ENCODE data around the gene MEIOB. TPM values are rescaled to one million over a fixed set of nuclear protein-coding genes. Genes with fewer than 3 reads are reported as not detected.

The MEIOB gene
- total RNA-seq, 3 donors from 2014 or later (not counting 1 experiment from before 2014, with no cell fraction given) = not detected

DNA sequence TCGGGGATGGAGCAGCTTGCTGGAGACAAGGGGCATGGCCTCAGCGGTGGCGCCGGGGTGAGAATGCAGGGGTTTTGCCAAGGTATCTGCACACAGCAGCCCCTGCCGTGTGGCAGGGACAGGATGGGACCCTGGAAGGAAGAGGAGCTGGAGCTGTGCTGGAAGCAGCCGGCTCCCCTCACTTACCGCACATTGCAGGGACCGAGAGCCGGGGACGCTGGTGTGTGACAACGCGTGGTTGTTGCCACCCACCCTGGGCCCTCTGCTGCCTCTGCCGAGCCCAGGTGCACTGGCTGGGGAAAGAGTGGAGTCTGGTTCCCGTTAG, 86.2 kb downstream of the MEIOB start:
- H3K27me3 Mint-ChIP-seq (ENCODE audit: low read depth in 2 of 2) = no peaks in the 10 kb centered on the region
- WGBS (ENCODE audit: insufficient coverage) = 96% methylated on average over 14 of the region's 14 CpGs
- intact Hi-C loops (cut with micrococcal nuclease) = no loop called here
- no peaks in the 10 kb centered on the region for H3K9me3 ChIP-seq (ENCODE audit: control insufficient read depth, insufficient read depth, low read length)
- H3K4me3 ChIP-seq (ENCODE audit: low read length) = no peak overlapping the region
- H3K4me3 Mint-ChIP-seq = no peak overlapping the region
- no peaks in the 10 kb centered on the region for H3K36me3 Mint-ChIP-seq
- H3K36me3 ChIP-seq (ENCODE audit: control insufficient read depth, insufficient read depth, low read length) = peaks cover 21% of the 10 kb centered on the region
- ATAC-seq = no peak
- H3K27ac ChIP-seq (ENCODE audit: low read length) = no peak overlapping the region
- H3K27ac Mint-ChIP-seq = peak overlapping the region in 1 of 2 donors; percentile 40
- H3K4me1 ChIP-seq (ENCODE audit: control insufficient read depth, insufficient read depth, low read length) = peaks cover 33% of the 10 kb centered on the region
- peak in 1 of 2 donors; percentile 13 for DNase-seq
- no peaks in the 10 kb centered on the region for H3K9me3 Mint-ChIP-seq
- no peaks in the 10 kb centered on the region for H3K27me3 ChIP-seq (ENCODE audit: control insufficient read depth, insufficient read depth, low read length)
- H3K4me1 Mint-ChIP-seq = peaks cover 16 to 28% of the 10 kb centered on the region in 2 donors
- TF ChIP-seq CTCF (IDR thresholded peaks at IDR 0.05) = no peak

GRCh38 chr16:1784977-1785845, 86.8 kb downstream of the MEIOB start:
- no peaks in the 10 kb centered on the region for H3K27me3 Mint-ChIP-seq (ENCODE audit: low read depth in 2 of 2)
- peaks cover 16 to 28% of the 10 kb centered on the region in 2 donors for H3K4me1 Mint-ChIP-seq
- no peak overlapping the region for H3K27ac ChIP-seq (ENCODE audit: low read length)
- H3K4me3 Mint-ChIP-seq = peak overlapping the region; percentile 40
- H3K9me3 Mint-ChIP-seq = no peaks in the 10 kb centered on the region
- peak overlapping the region in 1 of 2 donors; percentile 40 for H3K27ac Mint-ChIP-seq
- H3K36me3 ChIP-seq (ENCODE audit: control insufficient read depth, insufficient read depth, low read length) = peaks cover 22% of the 10 kb centered on the region
- H3K27me3 ChIP-seq (ENCODE audit: control insufficient read depth, insufficient read depth, low read length) = no peaks in the 10 kb centered on the region
- WGBS (ENCODE audit: insufficient coverage) = 96% methylated on average over 26 of the region's 26 CpGs
- DNase-seq (no peak), ATAC-seq (no peak)
- no peak for TF ChIP-seq CTCF (IDR thresholded peaks at IDR 0.05)
- no peaks in the 10 kb centered on the region for H3K9me3 ChIP-seq (ENCODE audit: control insufficient read depth, insufficient read depth, low read length)
- no peaks in the 10 kb centered on the region for H3K36me3 Mint-ChIP-seq
- no peak overlapping the region for H3K4me3 ChIP-seq (ENCODE audit: low read length)
- intact Hi-C loops (cut with micrococcal nuclease) = no loop called here
- H3K4me1 ChIP-seq (ENCODE audit: control insufficient read depth, insufficient read depth, low read length) = peaks cover 37% of the 10 kb centered on the region

Other genes with a start within 250 kb of the MEIOB start
- 10 to 100 TPM; 12.2 to 28.4 (median 14.2) TPM for gene JPT2, start 193.9 kb downstream of the MEIOB start, total RNA-seq
- gene MAPK8IP3, start 166.0 kb downstream of the MEIOB start, total RNA-seq = 100 to 1,000 TPM; 272 to 291 (median 285) TPM
- 10 to 100 TPM; 40.6 to 50.3 (median 46.2) TPM for gene NME3, start 100.6 kb downstream of the MEIOB start, total RNA-seq
- 10 to 100 TPM; 30.0 to 33.8 (median 30.1) TPM for gene EME2, start 99.4 kb downstream of the MEIOB start, total RNA-seq
- gene MRPS34, start 99.0 kb downstream of the MEIOB start, total RNA-seq = 10 to 100 TPM; 26.5 to 42.0 (median 41.4) TPM
- 100 to 1,000 TPM; 100 to 122 (median 110) TPM for gene SPSB3, start 89.6 kb downstream of the MEIOB start, total RNA-seq
- 10 to 100 TPM; 39.5 to 51.9 (median 49.4) TPM for gene NUBP2, start 89.2 kb downstream of the MEIOB start, total RNA-seq
- gene IGFALS, start 78.5 kb downstream of the MEIOB start, total RNA-seq = 1 to 10 TPM in 1 of 3 donors, under 1 TPM in 2; 0.47 to 1.1 (median 0.70) TPM
- gene HAGH, start 45.3 kb downstream of the MEIOB start, total RNA-seq = 10 to 100 TPM; 27.8 to 38.4 (median 37.5) TPM
- gene FAHD1, start 45.0 kb downstream of the MEIOB start, total RNA-seq = 10 to 100 TPM in 1 of 3 donors, 1 to 10 TPM in 2; 5.3 to 10.6 (median 7.4) TPM
- gene HS3ST6, start 46.3 kb upstream of the MEIOB start, total RNA-seq = not detected
- gene MSRB1, start 71.0 kb upstream of the MEIOB start, total RNA-seq = 10 to 100 TPM; 10.8 to 19.9 (median 14.8) TPM
- not detected for gene RPL3L, start 82.5 kb upstream of the MEIOB start, total RNA-seq
- 10 to 100 TPM; 54.5 to 61.1 (median 59.5) TPM for gene NDUFB10, start 87.4 kb upstream of the MEIOB start, total RNA-seq
- gene RPS2, start 92.7 kb upstream of the MEIOB start, total RNA-seq = 1,000 to 10,000 TPM; 1,124 to 1,385 (median 1,274) TPM
- gene RNF151, start 94.7 kb upstream of the MEIOB start, total RNA-seq = not detected
- 10 to 100 TPM; 25.1 to 28.9 (median 28.1) TPM for gene TBL3, start 99.9 kb upstream of the MEIOB start, total RNA-seq
- gene NOXO1, start 109.3 kb upstream of the MEIOB start, total RNA-seq = not detected
- gene GFER, start 112.0 kb upstream of the MEIOB start, total RNA-seq = 10 to 100 TPM; 23.8 to 29.5 (median 24.6) TPM
- gene SYNGR3, start 117.8 kb upstream of the MEIOB start, total RNA-seq = 10 to 100 TPM; 10.3 to 19.3 (median 19.1) TPM
- 10 to 100 TPM; 56.1 to 71.6 (median 58.2) TPM for gene ZNF598, start 137.7 kb upstream of the MEIOB start, total RNA-seq
- gene NPW, start 147.6 kb upstream of the MEIOB start, total RNA-seq = under 1 TPM in 1 of 3 donors, not detected in 2; 0.80 TPM
- gene NHERF2, start 154.7 kb upstream of the MEIOB start, total RNA-seq = 1 to 10 TPM; 4.3 to 7.1 (median 5.6) TPM
- gene NTHL1, start 175.7 kb upstream of the MEIOB start, total RNA-seq = 10 to 100 TPM in 1 of 3 donors, 1 to 10 TPM in 2; 8.7 to 12.9 (median 9.7) TPM
- 100 to 1,000 TPM; 135 to 197 (median 161) TPM for gene TSC2, start 175.8 kb upstream of the MEIOB start, total RNA-seq

Data from natural killer cell (primary cell).